ENCODE data around the gene ERO1B. TPM values are rescaled to one million over a fixed set of nuclear protein-coding genes. Genes with fewer than 3 reads are reported as not detected.

The ERO1B gene
- total and polyA plus RNA-seq, 2 of the 4 experiments (the other 2 are of a cell fraction): 0.54 to 0.60 TPM

DNA sequence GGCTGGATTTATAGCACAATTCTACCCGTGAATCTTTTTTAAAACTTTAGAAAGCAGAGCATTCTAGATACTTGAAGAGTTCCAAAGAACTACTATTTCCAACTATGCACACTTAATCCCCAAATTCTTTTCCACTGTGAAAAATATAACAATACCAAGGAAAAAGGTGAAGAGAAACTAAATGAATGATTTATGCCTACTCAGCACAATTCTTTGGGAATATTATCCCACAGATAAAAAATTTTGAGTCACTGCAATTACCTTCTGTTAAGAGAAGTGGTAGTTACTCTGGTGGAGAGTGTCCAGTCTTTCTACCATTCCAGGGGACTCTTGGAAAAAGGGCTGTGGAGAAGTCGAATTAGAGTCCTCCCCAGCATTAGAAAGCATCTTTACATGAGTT lies 39.2 kb downstream of the ERO1B start:
- Histone ChIP-seq H3K36me3 (ENCODE audit: control insufficient read depth, insufficient read depth, low read length) (no peaks in the 10 kb centered on the region), H4K91ac (ENCODE audit: insufficient read depth, low read depth, low read length) (no peak overlapping the region), H3K23ac (ENCODE audit: low read depth, low read length) (no peak overlapping the region), H2AK5ac (ENCODE audit: low read depth, low read length) (no peak overlapping the region), H3K9ac (ENCODE audit: low read depth, low read length) (no peak overlapping the region), H3K79me1 (ENCODE audit: low read depth in 1 of 2, low read length in 2 of 2) (no peaks in the 10 kb centered on the region), H3K14ac (replicated peaks; ENCODE audit: low read depth, low read length) (no peak overlapping the region), H2AK9ac (replicated peaks; ENCODE audit: low read depth, low read length, poor library complexity) (no peak overlapping the region), H2BK120ac (ENCODE audit: low read depth, low read length) (no peak overlapping the region), H3K4me3 (ENCODE audit: insufficient read depth, low read depth, low read length) (no peak overlapping the region), H2BK5ac (ENCODE audit: low read depth, low read length, poor library complexity, severe bottlenecking) (no peak overlapping the region), H3K18ac (ENCODE audit: low read depth, low read length) (no peak overlapping the region), H3K4me1 (ENCODE audit: control insufficient read depth, insufficient read depth, low read length) (no peaks in the 10 kb centered on the region; the same call in 1 of the 2 replicates), H3K27ac (ENCODE audit: insufficient read depth, low read length) (no peak overlapping the region), H3K4me2 (ENCODE audit: low read depth, low read length) (no peak overlapping the region), H3K56ac (ENCODE audit: extremely low read depth, insufficient read depth, low read length) (no peak overlapping the region), H3K9me1 (ENCODE audit: insufficient read depth, low read length) (0 out of 2 replicates have a peak, but pooled peaks cover 2% of the 10 kb centered on the region), H4K20me1 (ENCODE audit: insufficient read depth, low read length) (no peaks in the 10 kb centered on the region), H4K8ac (ENCODE audit: low read depth in 2 of 2, low read length in 2 of 2) (no peak overlapping the region), H3K27me3 (ENCODE audit: control insufficient read depth, insufficient read depth, low read length) (no peaks in the 10 kb centered on the region), H4K5ac (ENCODE audit: low read depth, low read length) (no peak overlapping the region), H2BK15ac (ENCODE audit: low read depth, low read length) (no peak overlapping the region), H3K4ac (ENCODE audit: low read depth, low read length) (no peak overlapping the region), H2BK20ac (ENCODE audit: low read depth, low read length) (no peak overlapping the region), H3K9me3 (ENCODE audit: control insufficient read depth, insufficient read depth, low read length) (no peaks in the 10 kb centered on the region), H2AFZ (replicated peaks; ENCODE audit: low read length, poor library complexity) (no peak overlapping the region)
- ChIA-PET POLR2A (ENCODE audit: unreplicated experiment) (no interaction called here), CTCF (no interaction called here)
- BruUV-seq (replicated peaks): no TSS peak
- intact Hi-C loops (cut with micrococcal nuclease): no loop called here
- WGBS, 2 experiments (ENCODE audit: extremely low coverage in 2 of 2, insufficient read length in 1 of 2): no CpG with 5 or more reads among the region's 2 CpGs
- TF ChIP-seq MAFK (IDR thresholded peaks at IDR 0.05; ENCODE audit: low read depth, low read length): peak; percentile 98
- no peak for TF ChIP-seq CHD1 (IDR thresholded peaks at IDR 0.05; ENCODE audit: low read depth, low read length)
- DNase-seq: no peak
- in situ Hi-C loops (cut with MboI; ENCODE audit: low sequenced_read_pairs): no loop called here
- dilution Hi-C loops (cut with HindIII; ENCODE audit: low sequenced_read_pairs, unreplicated experiment): no loop called here
- ATAC-seq (ENCODE audit: low read depth): no peak
